ENCODE results near the gene C1orf146. TPM values are rescaled to one million over a fixed set of nuclear protein-coding genes. Genes with fewer than 3 reads are reported as not detected.
A peak's percentile ranks its signal among the peaks of the same experiment; 100 is the strongest.
"Not testable (repeated sequence)": the region's sequence is repeated elsewhere in the genome, so short reads cannot be mapped to it uniquely, and the experiment has no call there.

The C1orf146 gene
- polyA plus RNA-seq, 3 donors, result 0.32 TPM; not detected in 2

- no peak for DNase-seq
These were observed 55.3 kb downstream of the C1orf146 start for GRCh38 chr1:92273039-92273438.

GRCh38 chr1:92274939-92275338 is 57.2 kb downstream of the C1orf146 start:
- no peak for DNase-seq

- DNase-seq, result no peak
These were observed 58.4 kb downstream of the C1orf146 start for GRCh38 chr1:92276082-92276481.

- no peak for DNase-seq
These were observed 59.5 kb downstream of the C1orf146 start for GRCh38 chr1:92277105-92277723.

- not testable (repeated sequence) for DNase-seq
These were observed 62.1 kb downstream of the C1orf146 start for GRCh38 chr1:92279781-92280180.

GRCh38 chr1:92281411-92281810 is 63.7 kb downstream of the C1orf146 start:
- not testable (repeated sequence) for DNase-seq

GRCh38 chr1:92291372-92291999 is 73.8 kb downstream of the C1orf146 start:
- DNase-seq, result peak; percentile 26

Other genes starting within 250 kb of the C1orf146 start
- gene EPHX4, start 187.9 kb upstream of the C1orf146 start, polyA plus RNA-seq (ENCODE audit: insufficient read length in 3 of 3), result 1 to 10 TPM; 1.6 to 1.8 (median 1.7) TPM
- gene SETSIP, start 142.5 kb upstream of the C1orf146 start, polyA plus RNA-seq (ENCODE audit: insufficient read length in 3 of 3), result 1 to 10 TPM in 1 of 3 donors, not detected in 2; 1.0 TPM
- 1 to 10 TPM; 4.9 to 7.9 (median 6.7) TPM for gene BTBD8, start 137.6 kb upstream of the C1orf146 start, polyA plus RNA-seq (ENCODE audit: insufficient read length in 3 of 3)
- gene GLMN, start 81.1 kb downstream of the C1orf146 start, polyA plus RNA-seq (ENCODE audit: insufficient read length in 3 of 3), result 10 to 100 TPM; 16.6 to 24.7 (median 23.8) TPM
- gene RPAP2, start 81.1 kb downstream of the C1orf146 start, polyA plus RNA-seq (ENCODE audit: insufficient read length in 3 of 3), result 10 to 100 TPM; 26.6 to 30.1 (median 28.7) TPM